Measurements from ENCODE around the gene OTUB2. TPM values are rescaled to one million over a fixed set of nuclear protein-coding genes. Genes with fewer than 3 reads are reported as not detected.
"Not testable (repeated sequence)": the region's sequence is repeated elsewhere in the genome, so short reads cannot be mapped to it uniquely, and the experiment has no call there.

Gene OTUB2
- total RNA-seq, 4 donors from 2014 or later = 12.6 to 25.0 (median 21.5) TPM

GRCh38 chr14:94062344-94062940 lies 36.3 kb downstream of the OTUB2 start:
- WGBS, 2 donors = 79 to 85% methylated on average over 9 of the region's 9 CpGs
- TF ChIP-seq CTCF (IDR thresholded peaks at IDR 0.05) = no peak
- peak in 1 of 2 donors; percentile 60 for DNase-seq (ENCODE audit: low spot score in 2 of 2)
- intact Hi-C loops (cut with DNase I; ENCODE audit: low total_unique reads) = no loop called here
- no peak overlapping the region for H3K4me3 ChIP-seq (ENCODE audit: low read depth, poor library complexity, severe bottlenecking)

- TF ChIP-seq POLR2A (IDR thresholded peaks at IDR 0.05) (no peak), CTCF (IDR thresholded peaks at IDR 0.05) (no peak)
- intact Hi-C loops (cut with DNase I; ENCODE audit: low total_unique reads) = no loop called here
- WGBS, 2 donors = 61 to 62% methylated on average over 8 of the region's 8 CpGs
- no peak overlapping the region for H3K4me3 ChIP-seq (ENCODE audit: low read depth, poor library complexity, severe bottlenecking)
- peak in 1 of 2 donors; percentile 63 for DNase-seq (ENCODE audit: low spot score in 2 of 2)
Measured at GRCh38 chr14:94066089-94066676, 40.0 kb downstream of the OTUB2 start.

GRCh38 chr14:94072076-94072475 lies 45.9 kb downstream of the OTUB2 start:
- H3K4me3 ChIP-seq (ENCODE audit: low read depth, poor library complexity, severe bottlenecking); DNase-seq (ENCODE audit: low spot score in 2 of 2); intact Hi-C loops (cut with DNase I; ENCODE audit: low total_unique reads): not testable (repeated sequence)
- 93 to 95% methylated on average over 3 of the region's 3 CpGs for WGBS, 2 donors

- 94 to 95% methylated on average over 3 of the region's 3 CpGs for WGBS, 2 donors
Measured at GRCh38 chr14:94074534-94074933, 48.4 kb downstream of the OTUB2 start.

GRCh38 chr14:94075008-94075407 lies 48.9 kb downstream of the OTUB2 start:
- TF ChIP-seq POLR2A (IDR thresholded peaks at IDR 0.05) = no peak
- TF ChIP-seq CTCF (IDR thresholded peaks at IDR 0.05) = no peak
- no peak overlapping the region for H3K4me3 ChIP-seq (ENCODE audit: low read depth, poor library complexity, severe bottlenecking)
- intact Hi-C loops (cut with DNase I; ENCODE audit: low total_unique reads) = no loop called here
- DNase-seq (ENCODE audit: low spot score in 2 of 2) = no peak
- WGBS, 2 donors = 97 to 98% methylated on average over 2 of the region's 2 CpGs

More at GRCh38 chr14:94074534-94074933, 48.4 kb downstream of the OTUB2 start:
- H3K4me3 ChIP-seq (ENCODE audit: low read depth, poor library complexity, severe bottlenecking) = no peak overlapping the region
- no peak for DNase-seq (ENCODE audit: low spot score in 2 of 2)
- intact Hi-C loops (cut with DNase I; ENCODE audit: low total_unique reads) = no loop called here
- TF ChIP-seq POLR2A (IDR thresholded peaks at IDR 0.05) (no peak), CTCF (IDR thresholded peaks at IDR 0.05) (no peak)

GRCh38 chr14:94077111-94077821 lies 51.1 kb downstream of the OTUB2 start:
- WGBS, 2 donors = 65 to 77% methylated on average over 7 of the region's 7 CpGs
- DNase-seq (ENCODE audit: low spot score in 2 of 2) = no peak
- intact Hi-C loops (cut with DNase I; ENCODE audit: low total_unique reads) = no loop called here
- TF ChIP-seq POLR2A (IDR thresholded peaks at IDR 0.05) (no peak), CTCF (IDR thresholded peaks at IDR 0.05) (no peak)
- H3K4me3 ChIP-seq (ENCODE audit: low read depth, poor library complexity, severe bottlenecking) = no peak overlapping the region

Measured in lower leg skin (tissue), 4 donors.